Tibial nerve (tissue), 4 donors: ENCODE measurements around the gene RNF8. TPM values are rescaled to one million over a fixed set of nuclear protein-coding genes. Genes with fewer than 3 reads are reported as not detected.

Source experiments
- DNase-seq, 2 donors: peaks; one replicate each; pipeline ENCODE4 v3.0.0-alpha.2; 2019; ENCODE audit warnings: low spot score in 2 of 2
- H3K27ac ChIP-seq, 4 donors: fragments of 200-600 bp; sonication (generic) in 3 of 4; one replicate each; pipeline ENCODE4 v1.5.1; 2017 to 2019; ENCODE audit warnings: mild to moderate bottlenecking in 1 of 4
- H3K27me3 ChIP-seq, 2 donors: fragments of 200-600 bp; sonication (generic) in 1 of 2; one replicate each; pipeline versions ENCODE4 v1.5.1 to v1.6.0; 2017 to 2019
- H3K36me3 ChIP-seq, 3 donors: fragments of 200-600 bp; sonication (generic); one replicate each; pipeline ENCODE4 v1.5.1; 2018 to 2019
- H3K4me1 ChIP-seq, 4 donors: fragments of 200-600 bp; sonication (generic) in 3 of 4; one replicate each; pipeline ENCODE4 v1.5.1; 2017 to 2019
- H3K4me3 ChIP-seq, 4 donors: fragments of 200-600 bp; sonication (generic) in 3 of 4; one replicate each; pipeline ENCODE4 v1.5.1; 2017 to 2019; ENCODE audit warnings: mild to moderate bottlenecking in 1 of 4, moderate library complexity in 1 of 4
- H3K9me3 ChIP-seq, 4 donors: fragments of 200-600 bp; sonication (generic) in 3 of 4; one replicate each; pipeline ENCODE4 v1.5.1; 2017 to 2019
- EP300 ChIP-seq, 2 donors: sonication (generic); formaldehyde crosslinking; IDR thresholded peaks; one replicate each; pipeline ENCODE4 v1.6.1; 2017; ENCODE audit warnings: antibody characterized with exemption in 2 of 2, mild to moderate bottlenecking in 1 of 2
- POLR2A ChIP-seq, 2 donors: fragments of 450-650 bp; IDR thresholded peaks; one replicate each; pipeline ENCODE4 v1.6.1; 2017; ENCODE audit warnings: antibody characterized with exemption in 2 of 2, mild to moderate bottlenecking in 2 of 2, moderate library complexity in 2 of 2
- WGBS, 2 donors: methylation state at CpG; one replicate each; pipeline ENCODE4 v1.1.5; 2018; 5-methylcytosine and 5-hydroxymethylcytosine counted together
- total RNA-seq, 4 donors: library from RNA; depleted of rRNA; stranded (reverse); fragments of >200 nt; gene quantifications; one replicate each; pipeline ENCODE4 v1.1.0, GENCODE V29; 2016
- TF ChIP-seq, protein P1 (sequence below), 5 experiments: fragments of 200-600 bp in 3 of 5; fragments of 450-650 bp in 2 of 5; sonication (generic) in 3 of 5; IDR thresholded peaks; one replicate each; pipeline ENCODE4 v1.5.1; 2016 to 2019; ENCODE audit warnings: antibody characterized with exemption in 5 of 5, mild to moderate bottlenecking in 3 of 5, moderate library complexity in 2 of 5

RNF8 gene
- total RNA-seq, 4 donors from 2014 or later = 9.2 to 12.9 (median 12.7) TPM

GRCh38 chr6:37429352-37429750, 75.6 kb downstream of the RNF8 start:
- H3K36me3 ChIP-seq = no peaks in the 10 kb centered on the region
- H3K4me3 ChIP-seq = no peak overlapping the region
- H3K27me3 ChIP-seq = no peaks in the 10 kb centered on the region
- 79 to 81% methylated on average over 2 of the region's 2 CpGs for WGBS, 2 donors
- no peak overlapping the region for H3K27ac ChIP-seq
- DNase-seq = no peak
- no peaks in the 10 kb centered on the region for H3K9me3 ChIP-seq
- TF ChIP-seq EP300 (IDR thresholded peaks at IDR 0.05) (no peak), POLR2A (IDR thresholded peaks at IDR 0.05) (no peak)
- TF ChIP-seq, protein P1, sequence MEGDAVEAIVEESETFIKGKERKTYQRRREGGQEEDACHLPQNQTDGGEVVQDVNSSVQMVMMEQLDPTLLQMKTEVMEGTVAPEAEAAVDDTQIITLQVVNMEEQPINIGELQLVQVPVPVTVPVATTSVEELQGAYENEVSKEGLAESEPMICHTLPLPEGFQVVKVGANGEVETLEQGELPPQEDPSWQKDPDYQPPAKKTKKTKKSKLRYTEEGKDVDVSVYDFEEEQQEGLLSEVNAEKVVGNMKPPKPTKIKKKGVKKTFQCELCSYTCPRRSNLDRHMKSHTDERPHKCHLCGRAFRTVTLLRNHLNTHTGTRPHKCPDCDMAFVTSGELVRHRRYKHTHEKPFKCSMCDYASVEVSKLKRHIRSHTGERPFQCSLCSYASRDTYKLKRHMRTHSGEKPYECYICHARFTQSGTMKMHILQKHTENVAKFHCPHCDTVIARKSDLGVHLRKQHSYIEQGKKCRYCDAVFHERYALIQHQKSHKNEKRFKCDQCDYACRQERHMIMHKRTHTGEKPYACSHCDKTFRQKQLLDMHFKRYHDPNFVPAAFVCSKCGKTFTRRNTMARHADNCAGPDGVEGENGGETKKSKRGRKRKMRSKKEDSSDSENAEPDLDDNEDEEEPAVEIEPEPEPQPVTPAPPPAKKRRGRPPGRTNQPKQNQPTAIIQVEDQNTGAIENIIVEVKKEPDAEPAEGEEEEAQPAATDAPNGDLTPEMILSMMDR (IDR thresholded peaks at IDR 0.05) = no peak
- H3K4me1 ChIP-seq = peaks cover 0 to 17% (median 6%) of the 10 kb centered on the region in 4 donors

GRCh38 chr6:37432590-37432915, 78.8 kb downstream of the RNF8 start:
- TF ChIP-seq, protein P1 (IDR thresholded peaks at IDR 0.05) = no peak
- no peak for TF ChIP-seq EP300 (IDR thresholded peaks at IDR 0.05)
- TF ChIP-seq POLR2A (IDR thresholded peaks at IDR 0.05) = no peak
- Histone ChIP-seq H3K36me3 (peaks cover 0 to 21% (median 0%) of the 10 kb centered on the region in 3 donors), H3K9me3 (no peaks in the 10 kb centered on the region), H3K4me1 (peaks cover 0 to 33% (median 13%) of the 10 kb centered on the region in 4 donors), H3K27ac (peak overlapping the region; percentile 88 to 97 (median 94)), H3K4me3 (peak overlapping the region; percentile 87 to 97 (median 92)), H3K27me3 (no peaks in the 10 kb centered on the region)
- no peak for DNase-seq
- WGBS, 2 donors = 11 to 12% methylated on average over 7 of the region's 7 CpGs

GRCh38 chr6:37432916-37433656, 79.3 kb downstream of the RNF8 start, which contains the start of gene CMTR1:
Gene CMTR1 (plus strand): TSS chr6:37433221. CDS start chr6:37435630, 2,409 bp downstream.
- H3K27ac ChIP-seq = peak within 1 kb of the TSS; percentile 88 to 97 (median 94)
- H3K4me3 ChIP-seq = peak within 1 kb of the TSS; percentile 87 to 97 (median 92)
- H3K36me3 ChIP-seq = peaks cover 0 to 26% (median 2%) of the 10 kb centered on the region in 3 donors
- peak; percentile 84 to 86 for DNase-seq
- H3K27me3 ChIP-seq = no peaks in the 10 kb centered on the region
- H3K4me1 ChIP-seq = peaks cover 0 to 33% (median 13%) of the 10 kb centered on the region in 4 donors
- WGBS, 2 donors = 0 to 1% methylated on average over 45 to 59 of the region's 61 CpGs
- TF ChIP-seq EP300 (IDR thresholded peaks at IDR 0.05) (peak; percentile 26 to 92), POLR2A (IDR thresholded peaks at IDR 0.05) (peak; percentile 39 to 64)
- TF ChIP-seq, protein P1 (IDR thresholded peaks at IDR 0.05) = peak in 1 of 5 experiments; percentile 49
- H3K9me3 ChIP-seq = no peaks in the 10 kb centered on the region

DNA sequence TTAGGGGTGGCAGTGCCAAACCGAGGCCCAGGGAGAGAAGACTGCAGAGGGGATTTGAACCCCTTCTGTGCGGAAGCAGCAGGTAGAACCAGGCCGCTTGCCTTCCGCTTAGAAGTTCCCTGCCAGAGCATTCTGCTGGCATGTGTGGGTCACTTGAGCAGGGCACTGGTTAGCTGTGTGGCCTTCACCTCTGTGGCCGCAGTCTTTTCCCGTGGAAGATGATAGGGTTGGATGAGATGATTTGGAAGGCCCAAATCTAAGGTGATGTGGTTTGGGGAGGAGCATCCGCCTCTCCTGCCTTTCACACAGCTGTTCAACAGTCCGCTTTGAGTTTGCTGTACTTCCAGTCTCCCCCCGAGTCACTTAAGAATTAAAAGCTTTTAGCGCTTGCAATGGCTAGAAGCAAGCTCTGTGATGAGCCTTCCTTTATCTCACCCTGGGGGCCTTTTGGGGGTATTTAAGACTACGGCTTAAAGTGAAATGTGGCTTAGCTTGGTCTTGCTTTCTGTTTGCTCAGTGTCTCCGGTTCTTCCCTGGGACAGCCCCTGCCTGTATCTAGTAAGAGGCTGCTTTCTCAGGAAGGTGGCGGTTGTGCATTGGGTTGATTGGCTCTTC, 80.0 kb downstream of the RNF8 start:
- Histone ChIP-seq H3K4me1 (peaks cover 0 to 33% (median 13%) of the 10 kb centered on the region in 4 donors), H3K4me3 (peak overlapping the region; percentile 87 to 97 (median 92)), H3K27ac (peak overlapping the region; percentile 88 to 97 (median 94)), H3K36me3 (peaks cover 0 to 33% (median 6%) of the 10 kb centered on the region in 3 donors), H3K27me3 (no peaks in the 10 kb centered on the region), H3K9me3 (no peaks in the 10 kb centered on the region)
- TF ChIP-seq POLR2A (IDR thresholded peaks at IDR 0.05) (no peak), EP300 (IDR thresholded peaks at IDR 0.05) (no peak)
- TF ChIP-seq, protein P1 (IDR thresholded peaks at IDR 0.05) = no peak
- 7 to 9% methylated on average over 13 of the region's 13 CpGs for WGBS, 2 donors
- DNase-seq = no peak

- Histone ChIP-seq H3K4me1 (peaks cover 0 to 33% (median 13%) of the 10 kb centered on the region in 4 donors), H3K27me3 (no peaks in the 10 kb centered on the region), H3K27ac (no peak overlapping the region), H3K36me3 (peaks cover 0 to 46% (median 6%) of the 10 kb centered on the region in 3 donors), H3K9me3 (no peaks in the 10 kb centered on the region), H3K4me3 (no peak overlapping the region)
- no peak for DNase-seq
- 57 to 70% methylated on average over 4 of the region's 4 CpGs for WGBS, 2 donors
- TF ChIP-seq, protein P1 (IDR thresholded peaks at IDR 0.05) = no peak
- TF ChIP-seq EP300 (IDR thresholded peaks at IDR 0.05) = no peak
- no peak for TF ChIP-seq POLR2A (IDR thresholded peaks at IDR 0.05)
Measured at GRCh38 chr6:37435373-37435772, 81.6 kb downstream of the RNF8 start.
